Right atrium auricular region (tissue), 2 donors: Measurements from ENCODE around the gene ITGAE. TPM values are rescaled to one million over a fixed set of nuclear protein-coding genes. Genes with fewer than 3 reads are reported as not detected.
"Not testable (repeated sequence)": the region's sequence is repeated elsewhere in the genome, so short reads cannot be mapped to it uniquely, and the experiment has no call there.

ENCODE experiments used
- DNase-seq: peaks from one replicate; pipeline ENCODE4 v3.0.0-alpha.2; 2019; ENCODE audit warnings: low spot score
- H3K27ac ChIP-seq, 2 donors: fragments of 200-600 bp; sonication (generic); 1 replicate in 1 of 2; 2 replicates in 1 of 2; pipeline ENCODE4 v1.5.1; 2016 to 2019
- H3K27me3 ChIP-seq, 2 donors: fragments of 200-600 bp; sonication (generic); one replicate each; pipeline versions ENCODE4 v1.5.1 to v1.6.0; 2017 to 2019
- H3K36me3 ChIP-seq: fragments of 200-600 bp; sonication (generic); one replicate; pipeline ENCODE4 v1.5.1; 2016
- H3K4me1 ChIP-seq, 2 donors: fragments of 200-600 bp; sonication (generic); one replicate each; pipeline versions ENCODE4 v1.5.1 to v1.6.0; 2017 to 2019
- H3K4me3 ChIP-seq, 2 donors: fragments of 200-600 bp; sonication (generic); 1 replicate in 1 of 2; 2 replicates in 1 of 2; pipeline ENCODE4 v1.5.1; 2017 to 2019; ENCODE audit warnings: mild to moderate bottlenecking in 1 of 2, moderate library complexity in 1 of 2
- H3K9me3 ChIP-seq, 2 donors: fragments of 200-600 bp; sonication (generic); one replicate each; pipeline ENCODE4 v1.5.1; 2019
- CTCF ChIP-seq, 2 donors: fragments of 200-600 bp; sonication (generic); IDR thresholded peaks; one replicate each; pipeline ENCODE4 v1.5.1; 2019; ENCODE audit warnings: antibody characterized with exemption in 2 of 2
- total RNA-seq, 2 donors: library from RNA; depleted of rRNA; stranded (reverse); fragments of >200 nt; gene quantifications; one replicate each; pipeline ENCODE4 v1.1.0, GENCODE V29; 2016

The ITGAE gene
- total RNA-seq, 2 donors from 2014 or later, result 23.4 to 26.1 TPM

DNA sequence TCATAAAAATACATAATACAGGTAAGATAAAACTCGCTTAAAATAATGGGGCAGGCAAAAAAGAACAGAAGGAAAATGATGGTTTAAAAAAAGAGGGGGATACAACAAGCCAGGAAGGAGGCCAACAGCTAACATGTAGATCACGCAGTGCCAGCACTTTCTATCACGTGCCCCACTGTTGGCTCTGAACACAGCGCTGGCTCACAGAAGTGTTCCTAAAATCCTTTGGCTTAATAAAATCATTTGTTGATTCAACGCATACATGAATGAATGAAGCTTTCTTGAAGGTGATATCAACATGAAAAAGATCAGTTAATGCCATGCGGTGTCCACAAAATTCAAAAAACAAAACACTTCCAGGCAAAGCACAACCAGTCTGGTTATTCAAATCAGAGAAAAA, 8.5 kb downstream of the ITGAE start:
- DNase-seq, result no peak
- no peak overlapping the region for H3K27ac ChIP-seq
- no peak overlapping the region for H3K4me3 ChIP-seq
- H3K4me1 ChIP-seq, result no peaks in the 10 kb centered on the region
- TF ChIP-seq CTCF (IDR thresholded peaks at IDR 0.05), result no peak
- no peaks in the 10 kb centered on the region for H3K9me3 ChIP-seq
- H3K36me3 ChIP-seq, result no peaks in the 10 kb centered on the region
- H3K27me3 ChIP-seq, result no peaks in the 10 kb centered on the region

- H3K27me3 ChIP-seq, result no peaks in the 10 kb centered on the region
- no peak for TF ChIP-seq CTCF (IDR thresholded peaks at IDR 0.05)
- no peak overlapping the region for H3K4me3 ChIP-seq
- H3K27ac ChIP-seq, result no peak overlapping the region
- no peak for DNase-seq
- H3K4me1 ChIP-seq, result no peaks in the 10 kb centered on the region
- no peaks in the 10 kb centered on the region for H3K9me3 ChIP-seq
- H3K36me3 ChIP-seq, result no peaks in the 10 kb centered on the region
Observed at GRCh38 chr17:3788200-3788599, 12.8 kb downstream of the ITGAE start.

GRCh38 chr17:3785323-3785722, 15.7 kb downstream of the ITGAE start:
- H3K27ac ChIP-seq, H3K4me1 ChIP-seq, H3K4me3 ChIP-seq, H3K27me3 ChIP-seq, DNase-seq, H3K9me3 ChIP-seq, H3K36me3 ChIP-seq: not testable (repeated sequence)

DNA sequence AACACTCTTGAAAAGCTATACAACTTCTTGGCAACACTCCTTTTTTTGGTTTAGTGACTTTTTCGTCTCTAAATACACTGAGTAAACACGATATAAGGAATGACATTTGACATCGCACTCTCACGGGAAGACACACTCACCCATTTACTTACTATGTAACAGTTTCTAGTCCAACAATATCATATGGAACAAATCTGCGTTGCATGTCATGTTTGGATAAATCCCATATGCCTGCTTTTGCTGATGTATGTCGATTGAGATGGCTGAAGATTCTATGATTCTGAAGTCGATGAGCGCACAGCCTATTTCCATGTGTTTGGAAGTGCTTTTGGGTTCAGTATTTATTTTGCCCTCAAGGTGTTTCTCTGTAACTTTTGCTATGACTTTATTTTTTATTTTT, 18.2 kb downstream of the ITGAE start:
- Histone ChIP-seq H3K36me3 (no peaks in the 10 kb centered on the region), H3K4me1 (no peaks in the 10 kb centered on the region), H3K27ac (no peak overlapping the region), H3K9me3 (no peaks in the 10 kb centered on the region), H3K4me3 (no peak overlapping the region), H3K27me3 (no peaks in the 10 kb centered on the region)
- DNase-seq, result no peak
- no peak for TF ChIP-seq CTCF (IDR thresholded peaks at IDR 0.05)

DNA sequence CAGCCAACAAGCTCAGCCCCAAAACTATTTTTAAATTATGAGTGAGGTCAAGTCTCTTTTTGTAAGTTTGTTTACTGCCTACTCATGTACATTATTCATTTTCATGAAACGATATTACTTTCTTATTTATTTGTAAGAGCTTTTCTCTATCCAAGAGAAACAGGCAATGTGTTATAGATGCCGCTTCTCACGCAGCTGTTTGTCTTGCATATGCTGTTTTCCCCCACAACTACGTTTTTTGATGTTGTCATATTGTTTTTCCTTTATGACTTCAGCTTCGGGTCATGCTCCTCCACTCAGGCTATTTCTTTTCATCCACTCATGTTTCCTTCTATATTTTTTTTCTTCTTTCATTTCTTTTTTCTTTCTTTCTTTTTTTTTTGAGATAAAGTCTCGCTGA, 20.0 kb downstream of the ITGAE start:
- H3K27me3 ChIP-seq, result no peaks in the 10 kb centered on the region
- no peak overlapping the region for H3K27ac ChIP-seq
- no peak for TF ChIP-seq CTCF (IDR thresholded peaks at IDR 0.05)
- H3K4me3 ChIP-seq, result no peak overlapping the region
- DNase-seq, result no peak
- H3K36me3 ChIP-seq, result no peaks in the 10 kb centered on the region
- no peaks in the 10 kb centered on the region for H3K4me1 ChIP-seq
- no peaks in the 10 kb centered on the region for H3K9me3 ChIP-seq

DNA sequence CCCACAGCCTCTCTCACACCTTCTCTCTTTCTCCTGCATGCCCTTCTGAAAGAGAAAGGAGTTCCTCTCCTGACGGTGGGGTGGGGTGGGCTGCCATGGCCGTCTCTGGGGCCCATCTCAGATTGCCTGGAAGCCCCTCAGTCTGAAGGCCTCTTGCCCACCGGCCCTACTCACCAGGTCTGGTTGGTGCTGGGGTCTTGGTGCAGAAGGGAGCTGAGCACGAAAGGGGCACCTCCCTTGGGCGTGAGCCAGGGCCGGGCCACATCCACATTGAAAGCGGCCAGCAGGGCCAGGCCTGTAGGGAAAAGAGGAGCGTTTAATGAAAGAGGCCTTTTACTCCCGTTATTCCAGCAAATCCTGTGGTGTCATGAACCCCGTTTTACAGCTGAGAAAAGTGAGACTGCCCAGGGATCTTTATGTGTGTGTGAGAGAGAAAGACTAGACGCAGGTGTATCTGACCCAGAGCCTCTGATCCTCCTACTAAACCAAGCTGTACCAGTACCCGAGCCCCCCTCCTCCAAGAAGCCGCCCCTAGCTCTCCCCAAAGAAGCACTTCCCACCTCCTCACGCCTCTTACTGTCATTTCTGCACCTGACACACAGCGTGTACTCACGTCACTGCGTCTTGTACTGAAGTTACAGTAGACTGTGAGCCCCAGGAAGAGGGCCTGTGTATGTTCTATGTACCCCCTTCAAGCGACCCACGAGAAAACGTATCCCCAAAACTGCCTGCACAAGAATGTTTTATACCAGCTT, 23.4 kb downstream of the ITGAE start:
- Histone ChIP-seq H3K4me3 (no peak overlapping the region), H3K9me3 (no peaks in the 10 kb centered on the region), H3K27ac (no peak overlapping the region), H3K36me3 (no peaks in the 10 kb centered on the region), H3K27me3 (no peaks in the 10 kb centered on the region), H3K4me1 (no peaks in the 10 kb centered on the region)
- no peak for DNase-seq
- no peak for TF ChIP-seq CTCF (IDR thresholded peaks at IDR 0.05)
